HEK293 (cell line): ENCODE data around the gene TINAGL1.

Source experiments
- CTCF ChIA-PET: fragments of 350-600 bp; formaldehyde crosslinking; extraction: SDS; loops from one replicate; lab custom pipeline; 2021; ENCODE audit warnings: antibody characterized with exemption; lab: Yijun Ruan, JAX
- POLR2A ChIA-PET: fragments of 300-600 bp; formaldehyde crosslinking; extraction: SDS; loops from one replicate; lab custom pipeline; 2020; ENCODE audit warnings: antibody characterized with exemption, inconsistent platforms; lab: Yijun Ruan, JAX
- H3K27ac ChIP-seq: fragments of 200-500 bp; sonication (Bioruptor generic); 2 replicates; pipeline ENCODE4 v1.5.1; 2014; ENCODE audit warnings: low read depth, low read length, control low read depth, inconsistent platforms; ENCODE audit errors: extremely low read depth
- H3K36me3 ChIP-seq, 2 experiments: fragments of 200-500 bp in 1 of 2; sonication (Bioruptor generic) in 1 of 2; 1 replicate in 1 of 2; 2 replicates in 1 of 2; pipeline ENCODE4 v1.5.1; 2014 to 2017; ENCODE audit warnings: inconsistent platforms in 2 of 2, low read length in 2 of 2; ENCODE audit not compliant: control insufficient read depth in 2 of 2, insufficient read depth in 1 of 2
- H3K4me1 ChIP-seq: fragments of 200-500 bp; sonication (Bioruptor generic); 2 replicates; pipeline ENCODE4 v1.5.1; 2014; ENCODE audit warnings: mild to moderate bottlenecking, low read length, inconsistent platforms; ENCODE audit not compliant: control insufficient read depth, insufficient read depth
- H3K4me3 ChIP-seq: 2 replicates; pipeline ENCODE4 v1.5.1; 2011; ENCODE audit warnings: low read depth, mild to moderate bottlenecking, control low read depth, low read length, moderate library complexity
- H3K9me3 ChIP-seq: fragments of 200-500 bp; sonication (Bioruptor generic); 2 replicates; pipeline ENCODE4 v1.5.1; 2014; ENCODE audit warnings: low read depth, low read length, inconsistent platforms; ENCODE audit not compliant: control insufficient read depth, insufficient read depth
- REPIN1 ChIP-seq: fragments of 450-650 bp; formaldehyde crosslinking; IDR thresholded peaks from 2 replicates; pipeline ENCODE4 v1.5.1; 2017; ENCODE audit warnings: missing biosample characterization, missing genetic modification characterization, low read depth
- ZFP3 ChIP-seq: fragments of 450-650 bp; formaldehyde crosslinking; IDR thresholded peaks from 2 replicates; pipeline ENCODE4 v1.5.1; 2016; ENCODE audit warnings: low read depth, missing biosample characterization, missing genetic modification characterization
- ZNF112 ChIP-seq: fragments of 450-650 bp; formaldehyde crosslinking; IDR thresholded peaks from 2 replicates; pipeline ENCODE4 v1.5.0; 2017; ENCODE audit warnings: missing biosample characterization, missing genetic modification characterization
- ZNF146 ChIP-seq: fragments of 450-650 bp; formaldehyde crosslinking; IDR thresholded peaks from 2 replicates; pipeline ENCODE4 v1.5.1; 2016; ENCODE audit warnings: missing biosample characterization, missing genetic modification characterization
- ZNF174 ChIP-seq: fragments of 450-650 bp; formaldehyde crosslinking; IDR thresholded peaks from 2 replicates; pipeline ENCODE4 v1.5.0; 2017; ENCODE audit warnings: missing biosample characterization, mild to moderate bottlenecking, missing genetic modification characterization
- ZNF175 ChIP-seq: fragments of 450-650 bp; formaldehyde crosslinking; IDR thresholded peaks from 2 replicates; pipeline ENCODE4 v1.5.1; 2016; ENCODE audit warnings: missing biosample characterization, missing genetic modification characterization
- ZNF248 ChIP-seq: fragments of 450-650 bp; formaldehyde crosslinking; IDR thresholded peaks from 2 replicates; pipeline ENCODE4 v1.5.1; 2017; ENCODE audit warnings: missing biosample characterization, missing genetic modification characterization
- ZNF37A ChIP-seq: fragments of 450-650 bp; IDR thresholded peaks from 2 replicates; pipeline ENCODE4 v1.5.1; 2018; ENCODE audit warnings: missing biosample characterization, missing genetic modification characterization
- ZNF529 ChIP-seq: fragments of 450-650 bp; formaldehyde crosslinking; IDR thresholded peaks from 2 replicates; pipeline ENCODE4 v1.5.1; 2017; ENCODE audit warnings: missing genetic modification characterization, missing biosample characterization; ENCODE audit not compliant: insufficient replicate concordance
- ZNF585B ChIP-seq: fragments of 450-650 bp; formaldehyde crosslinking; IDR thresholded peaks from 2 replicates; pipeline ENCODE4 v1.5.1; 2016; ENCODE audit warnings: missing biosample characterization, missing genetic modification characterization
- ZNF600 ChIP-seq: fragments of 450-650 bp; formaldehyde crosslinking; IDR thresholded peaks from 2 replicates; pipeline ENCODE4 v1.5.1; 2016; ENCODE audit warnings: missing biosample characterization, missing genetic modification characterization
- ZNF701 ChIP-seq: fragments of 450-650 bp; formaldehyde crosslinking; IDR thresholded peaks from 2 replicates; pipeline ENCODE4 v1.5.1; 2016; ENCODE audit warnings: missing biosample characterization, missing genetic modification characterization
- TF ChIP-seq, protein P1 (sequence below): fragments of 450-650 bp; formaldehyde crosslinking; IDR thresholded peaks from 2 replicates; pipeline ENCODE4 v1.5.1; 2017; ENCODE audit warnings: missing biosample characterization, missing genetic modification characterization
- TF ChIP-seq, protein P2 (sequence below): sonication (generic); formaldehyde crosslinking; IDR thresholded peaks from 2 replicates; pipeline ENCODE4 v1.8.1; 2022; ENCODE audit warnings: mild to moderate bottlenecking, moderate library complexity, missing genetic modification reagents
- TF ChIP-seq, protein P3 (sequence below): fragments of 450-650 bp; formaldehyde crosslinking; IDR thresholded peaks from 2 replicates; pipeline ENCODE4 v1.5.1; 2016; ENCODE audit warnings: missing biosample characterization, missing genetic modification characterization
- TF ChIP-seq, protein P4 (sequence below): fragments of 450-650 bp; formaldehyde crosslinking; IDR thresholded peaks from 2 replicates; pipeline ENCODE4 v1.5.1; 2016; ENCODE audit warnings: missing biosample characterization, missing genetic modification characterization
- TF ChIP-seq, protein P5 (sequence below): fragments of 450-650 bp; formaldehyde crosslinking; IDR thresholded peaks from 2 replicates; pipeline ENCODE4 v1.5.1; 2016; ENCODE audit warnings: missing biosample characterization, missing genetic modification characterization

TINAGL1 gene

DNA sequence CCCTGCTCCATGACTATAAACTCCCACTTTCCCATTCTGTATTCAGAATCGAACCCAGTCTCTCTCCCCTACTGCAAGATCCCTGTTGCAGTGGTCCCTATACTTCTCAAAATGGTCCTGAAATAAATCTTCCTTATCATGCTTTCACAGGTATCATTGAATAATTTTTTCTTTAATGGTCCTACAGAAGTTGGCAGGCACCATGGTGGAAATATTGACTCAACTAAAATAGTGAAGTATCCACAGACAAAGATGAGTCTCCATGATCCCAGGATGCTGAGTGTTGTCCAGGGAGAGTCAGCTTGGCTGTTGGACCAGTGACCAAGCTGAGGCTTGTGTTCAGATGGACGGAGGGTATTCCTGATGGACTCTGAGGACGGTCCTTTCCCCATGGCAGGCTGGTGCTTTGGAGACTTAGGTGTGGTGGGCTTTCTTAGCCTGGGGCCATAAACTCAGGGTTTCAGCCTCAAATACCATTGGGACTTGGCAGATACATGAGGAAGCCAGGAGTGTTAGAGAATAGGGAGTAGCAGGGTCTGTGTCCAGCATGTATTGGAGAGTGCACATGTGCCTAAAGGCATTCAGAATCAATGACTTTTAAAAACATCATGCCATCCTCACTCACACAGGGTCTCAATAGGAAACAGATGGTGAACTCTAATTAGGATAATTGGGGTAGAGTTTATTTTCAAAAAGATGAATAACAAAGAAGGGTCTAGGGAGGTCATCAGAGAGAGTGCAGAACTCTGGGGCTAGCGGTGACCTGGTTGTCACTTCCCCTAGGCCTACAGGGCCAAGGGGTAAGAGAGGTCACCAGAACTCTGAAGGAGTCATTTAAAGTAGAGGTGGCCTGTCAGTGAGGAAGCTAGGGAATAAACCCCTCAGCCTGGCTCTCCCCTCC is 19.8 kb downstream of the TINAGL1 start (continued):
- no peak for TF ChIP-seq ZNF529

DNA sequence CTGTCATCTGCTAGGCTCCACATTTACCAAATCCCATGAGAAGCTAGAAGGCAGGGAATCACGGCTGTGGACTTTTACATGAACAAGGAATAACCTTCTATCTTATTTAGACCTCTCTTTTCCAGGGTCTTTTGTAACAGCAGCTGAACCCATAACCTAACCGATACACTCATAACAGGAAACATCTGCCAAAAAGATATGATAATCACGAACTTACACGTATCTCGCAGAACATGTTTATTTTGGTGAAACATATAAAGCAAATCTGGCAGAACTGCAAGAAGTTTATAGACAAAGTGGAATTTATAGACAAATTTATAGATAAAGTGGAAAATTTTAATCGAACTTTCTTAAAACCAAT is 20.4 kb downstream of the TINAGL1 start:
- Histone ChIP-seq H3K4me1 (no peaks in the 10 kb centered on the region), H3K27ac (no peak overlapping the region), H3K4me3 (no peak overlapping the region), H3K36me3 (no peaks in the 10 kb centered on the region), H3K9me3 (no peaks in the 10 kb centered on the region)
- ChIA-PET POLR2A (no interaction called here), CTCF (interaction anchor here (0.6 to 9.6 kb wide), 5 partner anchors 13 to 70 kb away, joined by 3 to 120 read pairs (median 4); no protein-coding TSS in a partner anchor)
- TF ChIP-seq ZNF585B (tag by site-specific recombination) (no peak), ZNF174 (no peak)
- TF ChIP-seq, protein P1, sequence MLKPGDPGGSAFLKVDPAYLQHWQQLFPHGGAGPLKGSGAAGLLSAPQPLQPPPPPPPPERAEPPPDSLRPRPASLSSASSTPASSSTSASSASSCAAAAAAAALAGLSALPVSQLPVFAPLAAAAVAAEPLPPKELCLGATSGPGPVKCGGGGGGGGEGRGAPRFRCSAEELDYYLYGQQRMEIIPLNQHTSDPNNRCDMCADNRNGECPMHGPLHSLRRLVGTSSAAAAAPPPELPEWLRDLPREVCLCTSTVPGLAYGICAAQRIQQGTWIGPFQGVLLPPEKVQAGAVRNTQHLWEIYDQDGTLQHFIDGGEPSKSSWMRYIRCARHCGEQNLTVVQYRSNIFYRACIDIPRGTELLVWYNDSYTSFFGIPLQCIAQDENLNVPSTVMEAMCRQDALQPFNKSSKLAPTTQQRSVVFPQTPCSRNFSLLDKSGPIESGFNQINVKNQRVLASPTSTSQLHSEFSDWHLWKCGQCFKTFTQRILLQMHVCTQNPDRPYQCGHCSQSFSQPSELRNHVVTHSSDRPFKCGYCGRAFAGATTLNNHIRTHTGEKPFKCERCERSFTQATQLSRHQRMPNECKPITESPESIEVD: no peak
- TF ChIP-seq, protein P2, sequence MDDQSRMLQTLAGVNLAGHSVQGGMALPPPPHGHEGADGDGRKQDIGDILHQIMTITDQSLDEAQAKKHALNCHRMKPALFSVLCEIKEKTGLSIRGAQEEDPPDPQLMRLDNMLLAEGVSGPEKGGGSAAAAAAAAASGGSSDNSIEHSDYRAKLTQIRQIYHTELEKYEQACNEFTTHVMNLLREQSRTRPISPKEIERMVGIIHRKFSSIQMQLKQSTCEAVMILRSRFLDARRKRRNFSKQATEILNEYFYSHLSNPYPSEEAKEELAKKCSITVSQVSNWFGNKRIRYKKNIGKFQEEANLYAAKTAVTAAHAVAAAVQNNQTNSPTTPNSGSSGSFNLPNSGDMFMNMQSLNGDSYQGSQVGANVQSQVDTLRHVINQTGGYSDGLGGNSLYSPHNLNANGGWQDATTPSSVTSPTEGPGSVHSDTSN (CRISPR knock-in tag): no peak

DNA sequence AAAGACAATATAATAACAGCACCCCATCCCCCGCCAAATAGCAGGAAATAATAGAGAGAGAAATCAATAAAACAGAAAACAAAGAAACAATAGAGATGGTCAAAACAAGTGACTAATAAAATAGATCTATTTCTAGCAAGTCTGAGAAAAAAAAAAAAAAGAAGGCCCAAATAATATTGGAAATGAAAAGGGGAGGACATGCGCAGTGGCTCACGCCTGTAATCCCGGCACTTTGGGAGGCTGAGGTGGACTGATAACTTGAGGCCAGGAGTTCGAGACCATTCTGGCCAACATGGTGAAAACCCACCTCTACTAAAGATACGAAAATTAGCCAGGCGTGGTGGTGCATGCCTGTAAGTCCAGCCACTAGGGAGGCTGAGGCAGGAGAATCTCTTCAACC is 22.7 kb downstream of the TINAGL1 start:
- Histone ChIP-seq H3K9me3 (no peaks in the 10 kb centered on the region), H3K27ac (no peak overlapping the region), H3K4me3 (no peak overlapping the region), H3K36me3 (no peaks in the 10 kb centered on the region), H3K4me1 (no peaks in the 10 kb centered on the region)
- CTCF ChIA-PET: interaction anchor here (0.6 to 9.6 kb wide), 5 partner anchors 18 to 224 kb away, joined by 3 to 120 read pairs (median 3); no protein-coding TSS in a partner anchor
- POLR2A ChIA-PET: no interaction called here
- TF ChIP-seq ZNF248 (tag by site-specific recombination): no peak
- TF ChIP-seq, protein P3, sequence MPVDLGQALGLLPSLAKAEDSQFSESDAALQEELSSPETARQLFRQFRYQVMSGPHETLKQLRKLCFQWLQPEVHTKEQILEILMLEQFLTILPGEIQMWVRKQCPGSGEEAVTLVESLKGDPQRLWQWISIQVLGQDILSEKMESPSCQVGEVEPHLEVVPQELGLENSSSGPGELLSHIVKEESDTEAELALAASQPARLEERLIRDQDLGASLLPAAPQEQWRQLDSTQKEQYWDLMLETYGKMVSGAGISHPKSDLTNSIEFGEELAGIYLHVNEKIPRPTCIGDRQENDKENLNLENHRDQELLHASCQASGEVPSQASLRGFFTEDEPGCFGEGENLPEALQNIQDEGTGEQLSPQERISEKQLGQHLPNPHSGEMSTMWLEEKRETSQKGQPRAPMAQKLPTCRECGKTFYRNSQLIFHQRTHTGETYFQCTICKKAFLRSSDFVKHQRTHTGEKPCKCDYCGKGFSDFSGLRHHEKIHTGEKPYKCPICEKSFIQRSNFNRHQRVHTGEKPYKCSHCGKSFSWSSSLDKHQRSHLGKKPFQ: no peak
- no peak for TF ChIP-seq ZNF146 (tag by site-specific recombination)
- no peak for TF ChIP-seq ZNF175 (tag by site-specific recombination)
- TF ChIP-seq, protein P4, sequence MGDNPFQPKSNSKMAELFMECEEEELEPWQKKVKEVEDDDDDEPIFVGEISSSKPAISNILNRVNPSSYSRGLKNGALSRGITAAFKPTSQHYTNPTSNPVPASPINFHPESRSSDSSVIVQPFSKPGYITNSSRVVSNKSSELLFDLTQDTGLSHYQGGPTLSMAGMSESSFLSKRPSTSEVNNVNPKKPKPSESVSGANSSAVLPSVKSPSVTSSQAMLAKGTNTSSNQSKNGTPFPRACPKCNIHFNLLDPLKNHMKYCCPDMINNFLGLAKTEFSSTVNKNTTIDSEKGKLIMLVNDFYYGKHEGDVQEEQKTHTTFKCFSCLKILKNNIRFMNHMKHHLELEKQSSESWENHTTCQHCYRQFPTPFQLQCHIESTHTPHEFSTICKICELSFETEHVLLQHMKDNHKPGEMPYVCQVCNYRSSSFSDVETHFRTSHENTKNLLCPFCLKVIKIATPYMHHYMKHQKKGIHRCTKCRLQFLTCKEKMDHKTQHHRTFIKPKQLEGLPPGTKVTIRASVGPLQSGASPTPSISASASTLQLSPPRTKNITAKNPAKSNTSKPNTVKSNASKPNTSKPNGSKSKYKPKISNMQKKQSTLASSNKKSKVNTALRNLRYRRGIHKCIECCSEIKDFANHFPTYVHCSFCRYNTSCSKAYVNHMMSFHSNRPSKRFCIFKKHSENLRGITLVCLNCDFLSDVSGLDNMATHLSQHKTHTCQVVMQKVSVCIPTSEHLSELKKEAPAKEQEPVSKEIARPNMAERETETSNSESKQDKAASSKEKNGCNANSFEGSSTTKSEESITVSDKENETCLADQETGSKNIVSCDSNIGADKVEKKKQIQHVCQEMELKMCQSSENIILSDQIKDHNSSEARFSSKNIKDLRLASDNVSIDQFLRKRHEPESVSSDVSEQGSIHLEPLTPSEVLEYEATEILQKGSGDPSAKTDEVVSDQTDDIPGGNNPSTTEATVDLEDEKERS: no peak
- TF ChIP-seq ZNF701 (tag by site-specific recombination): no peak
- no peak for TF ChIP-seq ZNF112 (tag by site-specific recombination)
- TF ChIP-seq, protein P5, sequence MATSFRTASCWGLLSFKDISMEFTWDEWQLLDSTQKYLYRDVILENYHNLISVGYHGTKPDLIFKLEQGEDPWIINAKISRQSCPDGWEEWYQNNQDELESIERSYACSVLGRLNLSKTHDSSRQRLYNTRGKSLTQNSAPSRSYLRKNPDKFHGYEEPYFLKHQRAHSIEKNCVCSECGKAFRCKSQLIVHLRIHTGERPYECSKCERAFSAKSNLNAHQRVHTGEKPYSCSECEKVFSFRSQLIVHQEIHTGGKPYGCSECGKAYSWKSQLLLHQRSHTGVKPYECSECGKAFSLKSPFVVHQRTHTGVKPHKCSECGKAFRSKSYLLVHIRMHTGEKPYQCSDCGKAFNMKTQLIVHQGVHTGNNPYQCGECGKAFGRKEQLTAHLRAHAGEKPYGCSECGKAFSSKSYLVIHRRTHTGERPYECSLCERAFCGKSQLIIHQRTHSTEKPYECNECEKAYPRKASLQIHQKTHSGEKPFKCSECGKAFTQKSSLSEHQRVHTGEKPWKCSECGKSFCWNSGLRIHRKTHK: no peak
- TF ChIP-seq ZNF37A (tag by site-specific recombination): no peak
- TF ChIP-seq REPIN1 (tag by site-specific recombination): no peak
- TF ChIP-seq ZNF600 (tag by site-specific recombination): no peak
- TF ChIP-seq ZFP3: no peak
